AG04449 (cell line): ENCODE results near the gene DHX35.
"Not testable (repeated sequence)": the region's sequence is repeated elsewhere in the genome, so short reads cannot be mapped to it uniquely, and the experiment has no call there.

Experiments
- CTCF ChIA-PET: fragments of 350-600 bp; formaldehyde crosslinking; extraction: SDS; loops from one replicate; lab custom pipeline; 2021; ENCODE audit warnings: antibody characterized with exemption; lab: Yijun Ruan, JAX
- POLR2A ChIA-PET: fragments of 400-600, 350-600 bp; formaldehyde crosslinking; extraction: SDS; loops from one replicate; lab custom pipeline; 2020; ENCODE audit warnings: antibody characterized with exemption, inconsistent platforms; lab: Yijun Ruan, JAX
- DNase-seq: peaks from one replicate; pipeline ENCODE4 v3.0.0-alpha.2; 2010; ENCODE audit warnings: low read depth, low spot score
- H3K4me3 ChIP-seq: 2 replicates; pipeline ENCODE4 v1.5.1; 2011; ENCODE audit warnings: low read depth, mild to moderate bottlenecking, control low read depth, low read length
- TF ChIP-seq, protein P1 (sequence below): IDR thresholded peaks from one replicate; pipeline ENCODE4 v1.5.1; 2011; ENCODE audit warnings: mild to moderate bottlenecking, moderate library complexity, low read length, control low read depth, inconsistent platforms; ENCODE audit not compliant: insufficient read depth; ENCODE audit errors: missing control alignments

The DHX35 gene

DNA sequence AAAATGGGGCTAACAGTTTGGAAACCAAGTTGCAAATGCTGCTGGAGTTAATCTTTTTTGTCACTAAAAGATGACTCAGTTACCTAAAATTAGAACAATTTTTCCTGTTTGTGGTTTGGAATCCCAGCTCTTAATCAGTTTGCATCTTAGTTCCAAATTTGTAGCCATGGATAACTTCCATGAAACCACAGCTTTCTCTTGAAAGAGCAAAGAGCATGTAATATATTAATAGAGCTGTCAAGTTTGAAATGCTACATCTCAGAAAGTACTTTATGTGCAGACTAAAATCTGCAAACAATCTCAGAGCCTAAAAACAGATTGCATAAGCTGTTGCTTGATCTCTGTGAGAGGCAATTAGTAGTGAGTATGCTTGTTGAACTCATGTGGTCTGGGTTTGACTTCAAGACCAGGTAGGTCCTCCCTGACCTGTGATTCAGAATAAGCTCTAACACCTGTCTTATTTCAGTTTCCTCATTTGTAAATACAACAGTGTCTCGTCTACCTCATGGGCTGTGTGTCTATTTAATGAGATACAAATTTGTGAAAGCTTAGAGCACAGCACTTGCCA lies 23.5 kb downstream of the DHX35 start:
- CTCF ChIA-PET, result interaction anchor here (1.2 kb wide), 1 partner anchor 23 kb away, joined by 3 read pairs; no protein-coding TSS in a partner anchor
- no peak overlapping the region for H3K4me3 ChIP-seq
- peak; percentile 55 for DNase-seq
- POLR2A ChIA-PET, result no interaction called here
- TF ChIP-seq, protein P1, sequence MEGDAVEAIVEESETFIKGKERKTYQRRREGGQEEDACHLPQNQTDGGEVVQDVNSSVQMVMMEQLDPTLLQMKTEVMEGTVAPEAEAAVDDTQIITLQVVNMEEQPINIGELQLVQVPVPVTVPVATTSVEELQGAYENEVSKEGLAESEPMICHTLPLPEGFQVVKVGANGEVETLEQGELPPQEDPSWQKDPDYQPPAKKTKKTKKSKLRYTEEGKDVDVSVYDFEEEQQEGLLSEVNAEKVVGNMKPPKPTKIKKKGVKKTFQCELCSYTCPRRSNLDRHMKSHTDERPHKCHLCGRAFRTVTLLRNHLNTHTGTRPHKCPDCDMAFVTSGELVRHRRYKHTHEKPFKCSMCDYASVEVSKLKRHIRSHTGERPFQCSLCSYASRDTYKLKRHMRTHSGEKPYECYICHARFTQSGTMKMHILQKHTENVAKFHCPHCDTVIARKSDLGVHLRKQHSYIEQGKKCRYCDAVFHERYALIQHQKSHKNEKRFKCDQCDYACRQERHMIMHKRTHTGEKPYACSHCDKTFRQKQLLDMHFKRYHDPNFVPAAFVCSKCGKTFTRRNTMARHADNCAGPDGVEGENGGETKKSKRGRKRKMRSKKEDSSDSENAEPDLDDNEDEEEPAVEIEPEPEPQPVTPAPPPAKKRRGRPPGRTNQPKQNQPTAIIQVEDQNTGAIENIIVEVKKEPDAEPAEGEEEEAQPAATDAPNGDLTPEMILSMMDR, result no peak

- TF ChIP-seq, protein P1, result no peak
- POLR2A ChIA-PET, result no interaction called here
- no peak for DNase-seq
- no peak overlapping the region for H3K4me3 ChIP-seq
- CTCF ChIA-PET, result no interaction called here
Observed at GRCh38 chr20:38986663-38987062, 24.5 kb downstream of the DHX35 start.

- DNase-seq, result no peak
- ChIA-PET CTCF (interaction anchor here (1.4 kb wide), 1 partner anchor 14 kb away, joined by 4 read pairs; no protein-coding TSS in a partner anchor), POLR2A (no interaction called here)
- TF ChIP-seq, protein P1, result no peak
- H3K4me3 ChIP-seq, result no peak overlapping the region
Observed at GRCh38 chr20:38987777-38988176, 25.6 kb downstream of the DHX35 start.

DNA sequence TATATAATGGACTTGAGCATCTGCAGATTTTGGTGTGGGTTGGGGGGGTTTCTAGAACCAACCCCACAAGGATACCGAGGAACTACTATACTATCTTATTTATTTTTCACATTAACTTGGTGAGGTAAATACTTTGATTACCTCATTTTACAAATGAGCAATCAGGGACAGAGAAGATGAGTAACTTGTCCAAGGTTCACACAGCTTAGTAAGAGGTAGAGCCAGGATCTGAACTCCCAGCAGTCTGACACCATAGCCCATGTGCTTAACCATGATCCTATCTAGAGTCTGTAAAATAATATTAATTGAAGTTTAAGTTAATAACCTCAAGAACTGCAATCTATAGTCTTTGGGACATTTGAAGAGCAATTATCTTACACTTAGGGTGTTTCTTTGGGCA lies 28.6 kb downstream of the DHX35 start:
- CTCF ChIA-PET, result no interaction called here
- POLR2A ChIA-PET, result no interaction called here
- H3K4me3 ChIP-seq, result no peak overlapping the region
- TF ChIP-seq, protein P1, result no peak
- no peak for DNase-seq

GRCh38 chr20:38991814-38992704 lies 29.9 kb downstream of the DHX35 start:
- CTCF ChIA-PET, result interaction anchor here (0.6 kb wide), 1 partner anchor 9 kb away, joined by 3 read pairs; no protein-coding TSS in a partner anchor
- POLR2A ChIA-PET, result no interaction called here
- TF ChIP-seq, protein P1, result no peak
- H3K4me3 ChIP-seq, result no peak overlapping the region
- DNase-seq, result no peak

DNA sequence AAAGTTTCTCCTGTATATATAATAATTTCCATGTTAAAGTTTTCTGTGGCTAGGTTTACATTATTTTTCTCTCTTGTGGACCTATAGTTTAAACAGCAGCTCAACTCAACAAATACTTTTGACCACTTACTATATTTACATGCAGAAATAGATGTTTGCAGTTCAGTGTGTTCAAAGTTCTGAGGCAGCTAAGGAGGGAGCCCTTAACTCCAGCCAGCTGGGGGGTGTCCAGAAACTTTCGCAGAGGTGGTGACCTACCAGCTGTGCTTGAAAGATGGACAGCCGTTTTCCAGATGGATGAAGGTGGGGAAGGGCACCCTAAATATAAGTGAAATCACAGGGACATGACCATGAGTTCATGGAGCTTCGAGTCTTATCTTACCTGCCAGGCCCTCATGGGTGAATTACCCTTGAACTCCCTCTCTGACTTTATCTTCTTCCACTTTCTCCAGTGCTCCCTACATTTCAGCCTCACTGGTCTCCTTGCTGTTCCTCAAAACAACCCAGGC lies 33.4 kb downstream of the DHX35 start:
- POLR2A ChIA-PET, result no interaction called here
- H3K4me3 ChIP-seq, result no peak overlapping the region
- CTCF ChIA-PET, result interaction anchor here (0.9 to 1.5 kb wide), 5 partner anchors 12 to 69 kb away, joined by 3 to 5 read pairs (median 3); partner anchors contain the start of gene FAM83D
- DNase-seq, result no peak
- TF ChIP-seq, protein P1, result no peak

GRCh38 chr20:38996866-38997265 lies 34.7 kb downstream of the DHX35 start:
- POLR2A ChIA-PET, H3K4me3 ChIP-seq, DNase-seq: not testable (repeated sequence)
- CTCF ChIA-PET, result interaction anchor here (0.7 to 1.5 kb wide), 4 partner anchors 11 to 53 kb away, joined by 3 to 5 read pairs (median 3); no protein-coding TSS in a partner anchor
